HG02884 (cell line): ENCODE results near the gene ERAP2.
"Not testable (repeated sequence)": the region's sequence is repeated elsewhere in the genome, so short reads cannot be mapped to it uniquely, and the experiment has no call there.

Experiments
- ATAC-seq: cut with Tn5 transposase; IDR thresholded peaks from one replicate; pipeline ENCODE4 v1.9.1; 2021; ENCODE audit warnings: mild to moderate bottlenecking, moderate library complexity; ENCODE audit not compliant: unreplicated experiment

Gene ERAP2

DNA sequence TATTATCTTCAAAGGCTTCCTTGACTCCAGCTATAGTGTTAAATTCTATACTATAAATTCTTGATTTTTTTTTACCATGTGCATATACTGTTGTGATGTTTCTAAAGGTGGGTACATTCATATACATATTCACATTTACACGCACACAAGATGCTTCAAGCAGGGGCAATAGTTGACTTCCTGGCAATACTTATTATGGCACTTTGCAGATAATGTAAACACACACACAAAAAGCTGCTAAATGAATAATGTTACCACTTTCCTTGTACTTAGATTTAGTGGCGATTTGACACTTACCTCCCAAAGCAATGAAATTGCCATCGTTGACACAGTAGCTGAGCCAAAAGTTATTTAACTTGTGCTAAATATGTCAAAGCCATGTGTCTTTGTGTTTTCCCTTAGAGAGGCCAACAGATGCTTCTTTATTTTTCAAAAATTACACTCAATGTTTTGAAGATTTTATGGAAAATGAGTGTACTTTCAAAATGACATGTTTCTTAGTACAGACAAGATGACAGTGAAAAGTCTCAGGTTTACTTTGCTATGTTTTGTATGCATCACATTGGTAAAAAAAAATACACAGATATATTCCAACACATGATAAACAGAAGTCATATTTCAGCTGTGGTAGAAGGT lies 12.2 kb upstream of the ERAP2 start:
- no peak for ATAC-seq

DNA sequence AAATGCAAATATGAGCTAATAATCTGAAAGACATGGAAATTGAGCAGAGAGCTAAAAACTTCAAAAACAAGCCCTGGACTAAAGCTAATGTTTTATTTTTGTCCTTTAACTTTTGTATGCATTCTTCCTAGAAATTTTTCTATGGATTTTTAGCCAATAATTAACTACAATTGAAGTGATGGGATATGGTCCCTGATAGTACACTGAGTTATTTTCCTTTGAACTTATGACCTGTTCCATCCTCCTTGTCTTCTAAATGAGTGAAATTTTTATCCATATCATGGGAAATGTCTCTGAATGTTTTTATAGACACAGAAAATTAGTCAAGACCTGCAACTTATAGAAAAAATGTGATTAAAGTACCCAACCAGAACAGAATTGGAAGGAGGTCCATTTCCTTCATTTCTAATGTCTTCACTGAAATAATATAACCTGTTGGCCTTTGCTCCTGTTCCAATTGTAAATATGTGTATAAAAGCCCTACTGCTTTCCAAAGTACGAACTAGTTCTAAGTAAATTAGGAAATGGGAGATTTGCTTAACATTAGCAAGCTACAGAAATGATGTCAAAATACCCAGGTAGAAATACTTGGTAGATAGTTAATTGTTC lies 11.3 kb upstream of the ERAP2 start:
- ATAC-seq, result no peak

DNA sequence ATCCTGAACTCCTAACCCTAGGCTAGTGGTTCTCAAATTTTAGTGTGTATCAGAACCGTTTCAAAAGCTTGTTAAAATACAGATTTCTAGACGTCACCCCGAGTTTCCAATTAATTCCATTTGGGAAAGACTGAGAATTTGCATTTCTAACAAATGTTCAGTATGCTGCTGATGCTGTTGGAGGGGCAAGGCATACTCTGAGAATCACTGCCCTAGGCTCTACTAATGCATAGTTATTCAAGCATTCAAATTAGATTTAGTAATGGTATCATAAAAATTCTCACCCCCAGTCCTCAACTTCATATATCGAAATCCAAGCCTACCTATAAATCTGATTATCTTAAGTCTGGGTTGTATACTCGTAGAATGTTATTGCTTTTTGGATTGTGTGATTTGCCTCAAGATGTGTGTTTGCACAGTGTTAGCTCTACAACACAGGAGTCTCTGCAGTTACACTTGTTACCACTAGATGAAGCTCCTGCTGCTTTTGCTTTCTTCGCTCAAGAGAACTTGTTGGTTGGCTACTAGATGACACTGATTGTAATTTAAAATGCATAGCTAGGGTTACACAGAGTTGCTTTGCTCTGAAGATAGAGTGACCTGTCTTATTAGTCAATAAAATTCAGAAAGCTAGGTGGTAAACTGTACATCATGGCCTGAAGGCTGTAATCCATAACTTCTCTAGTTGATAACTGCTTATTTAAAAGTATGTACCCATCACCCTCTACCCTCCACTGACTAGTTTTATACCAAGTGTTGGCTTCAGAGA lies 7.5 kb upstream of the ERAP2 start:
- ATAC-seq, result peak; percentile 78

DNA sequence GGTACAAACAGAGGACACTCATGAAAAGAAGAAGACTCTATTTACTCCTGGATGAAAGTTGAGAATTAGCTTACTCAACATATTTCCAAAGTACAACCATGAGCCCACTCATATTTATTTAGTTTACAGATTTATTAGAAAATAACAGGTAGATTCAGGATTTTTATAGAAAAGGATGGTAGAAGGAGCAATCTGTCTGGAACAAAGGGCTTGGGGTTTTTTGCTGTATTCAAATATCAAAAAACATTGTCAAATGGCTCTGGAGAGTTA lies 7.0 kb upstream of the ERAP2 start:
- ATAC-seq, result no peak

DNA sequence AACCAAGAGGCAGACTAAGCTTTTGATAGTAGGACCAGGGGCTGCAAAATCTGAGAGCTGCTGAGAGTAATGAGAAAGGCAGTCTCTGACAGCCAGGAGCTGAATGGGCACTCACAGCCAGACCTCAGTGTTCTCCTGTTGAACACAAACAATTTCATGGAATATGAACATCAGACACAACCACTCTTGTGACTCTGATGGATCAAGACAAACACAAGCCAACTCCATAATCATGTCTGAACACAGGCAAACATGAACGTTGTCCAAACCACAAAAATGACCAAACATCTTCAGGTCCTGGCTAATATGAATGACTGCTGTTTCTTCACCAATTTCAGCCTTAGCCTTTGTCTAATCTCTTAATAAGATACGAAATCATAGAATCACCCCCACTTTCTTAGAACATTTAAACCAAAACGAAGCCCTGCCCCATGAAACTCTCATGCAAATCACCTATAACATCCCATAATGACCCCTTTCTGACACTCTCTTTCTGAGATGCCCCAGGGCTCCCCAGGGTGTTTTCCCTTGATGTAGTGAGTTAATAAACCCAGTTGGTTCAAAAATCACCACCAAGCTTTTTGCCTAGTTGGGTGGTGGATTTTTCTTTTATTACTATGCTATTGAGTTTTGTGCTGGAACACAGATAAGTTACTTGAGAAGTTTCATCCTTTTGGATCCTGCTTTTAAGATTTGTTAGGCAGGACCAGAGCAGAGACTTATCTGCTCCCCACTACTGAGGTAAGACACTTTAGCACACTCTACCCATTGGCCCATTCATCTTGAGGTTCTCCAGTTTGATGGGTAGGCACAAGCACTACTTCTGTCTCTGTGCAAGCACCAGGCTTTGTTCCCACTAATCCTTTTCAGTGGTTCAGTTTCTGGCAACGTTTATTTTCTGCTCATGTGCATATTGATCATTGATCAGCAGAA lies 5.9 kb upstream of the ERAP2 start:
- ATAC-seq, result peak; percentile 71

DNA sequence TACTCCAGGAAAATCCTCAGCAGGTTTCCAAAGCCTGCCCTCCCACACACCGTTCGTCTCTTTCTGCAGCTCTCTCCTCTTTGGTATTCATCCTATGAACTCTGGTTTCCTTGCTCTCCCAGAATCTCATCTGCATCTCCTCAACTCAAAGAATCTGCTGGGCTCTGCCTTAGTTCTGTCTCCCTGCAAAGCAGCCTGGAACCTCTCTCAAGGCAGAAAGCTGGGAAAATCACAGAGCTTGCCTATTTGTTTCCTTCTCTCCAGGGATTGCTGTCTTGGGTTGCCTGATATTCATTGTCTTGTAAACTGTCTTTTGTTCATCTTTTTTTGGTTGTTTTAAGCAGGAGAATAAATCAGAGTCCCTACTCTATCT lies 5.3 kb upstream of the ERAP2 start:
- ATAC-seq, result no peak

DNA sequence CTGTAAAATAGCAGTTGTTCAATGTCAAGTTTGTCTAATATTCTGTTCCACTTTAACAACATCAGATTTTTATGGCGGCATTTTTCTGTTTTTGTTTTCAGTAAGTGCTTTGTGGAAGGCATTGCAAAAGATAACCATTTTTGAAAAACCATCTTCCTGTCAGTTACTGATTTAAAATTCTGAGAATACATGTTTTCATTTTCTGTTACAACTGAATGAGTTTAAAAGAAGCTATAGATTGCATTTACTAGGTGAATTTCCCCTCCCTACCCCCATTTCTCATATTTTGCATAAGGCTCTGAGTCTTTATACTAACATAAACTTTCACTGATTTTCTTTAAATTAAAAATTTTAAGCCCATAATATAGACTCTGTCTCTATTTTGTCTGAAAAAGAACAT lies 4.6 kb upstream of the ERAP2 start:
- ATAC-seq, result no peak

DNA sequence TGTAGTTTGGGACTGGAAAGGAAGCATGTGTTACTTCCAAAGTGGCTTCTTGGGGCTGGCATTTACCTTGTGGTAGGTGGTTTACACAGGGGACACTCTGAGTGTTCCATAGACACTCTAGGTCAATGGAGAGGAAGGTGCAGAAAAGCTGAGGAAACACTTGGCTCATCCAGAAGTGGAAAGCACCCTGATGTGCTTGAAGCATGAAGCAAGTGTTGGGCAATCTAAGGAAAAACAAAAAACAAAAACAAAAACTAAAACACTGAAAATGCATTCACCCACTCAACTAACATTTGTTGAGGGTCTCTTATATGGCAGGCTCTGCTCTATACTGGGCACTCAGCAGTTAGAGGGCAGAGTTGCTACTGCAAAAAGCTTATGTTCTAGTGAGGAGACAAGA lies 2.9 kb upstream of the ERAP2 start:
- ATAC-seq, result no peak

DNA sequence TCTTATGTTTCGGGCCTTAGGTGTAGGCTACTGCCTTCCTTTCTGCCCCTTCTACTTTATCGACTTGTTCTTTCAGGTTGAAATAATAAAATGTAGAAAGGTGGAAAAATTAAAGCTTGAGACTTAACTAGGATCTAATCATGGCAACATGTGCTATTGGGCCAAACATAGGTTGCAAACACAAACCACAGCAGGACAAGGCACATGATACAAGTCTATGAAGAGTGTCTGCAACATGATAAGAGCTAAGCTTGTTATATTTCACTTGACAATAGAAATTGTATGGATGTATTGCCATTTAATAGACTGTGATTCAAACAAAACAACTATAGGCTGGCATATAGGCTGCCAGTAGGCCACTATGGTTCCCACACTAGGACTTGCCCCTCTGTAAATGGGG lies 1.7 kb upstream of the ERAP2 start:
- no peak for ATAC-seq

DNA sequence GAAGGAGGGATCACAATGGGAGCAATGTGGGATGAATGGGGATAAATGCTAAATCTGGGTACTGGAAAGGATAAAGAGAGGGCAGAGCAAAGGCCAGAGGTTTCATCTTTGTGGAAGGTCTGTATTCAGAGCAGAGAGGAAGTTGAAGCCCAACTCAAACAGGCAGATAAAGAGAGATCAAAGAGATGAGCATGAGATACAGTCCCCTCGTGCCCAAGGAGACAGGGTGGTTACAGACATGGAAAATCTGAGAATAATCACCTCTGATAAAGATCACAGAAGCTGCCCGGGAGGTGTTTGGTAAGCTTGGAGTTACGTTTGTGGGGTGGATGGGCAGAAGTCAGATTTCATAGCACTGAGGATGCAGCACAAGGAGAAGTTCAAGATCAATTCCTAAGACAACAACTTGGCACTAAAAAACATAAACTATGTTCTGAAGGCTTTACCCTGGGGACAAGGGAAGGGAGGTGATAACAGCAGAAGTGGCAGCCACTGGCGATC lies 459 bp upstream of the ERAP2 start:
- ATAC-seq, result peak; percentile 4

DNA sequence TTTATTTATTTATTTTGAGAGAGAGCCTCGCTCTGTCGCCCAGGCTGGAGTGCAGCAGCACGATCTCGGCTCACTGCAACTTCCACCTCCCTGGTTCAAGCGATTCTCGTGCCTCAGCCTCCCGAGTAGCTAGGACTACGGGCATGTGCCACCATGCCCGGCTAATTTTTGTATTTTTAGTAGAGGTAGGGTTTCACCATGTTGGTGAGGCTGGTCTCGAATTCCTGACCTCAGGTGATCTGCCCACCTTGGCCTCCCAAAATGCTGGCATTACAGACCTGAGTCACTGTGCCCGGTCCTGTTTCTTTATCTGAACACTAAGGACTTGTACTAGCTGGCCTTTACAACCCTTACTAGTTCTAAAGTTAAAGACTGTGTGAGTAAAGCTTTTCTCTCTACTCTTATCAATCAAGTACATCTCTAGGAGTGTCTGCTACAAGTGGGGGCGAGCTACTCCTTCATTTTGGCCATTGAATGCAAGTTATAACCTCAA lies 723 bp downstream of the ERAP2 start:
- not testable (repeated sequence) for ATAC-seq

DNA sequence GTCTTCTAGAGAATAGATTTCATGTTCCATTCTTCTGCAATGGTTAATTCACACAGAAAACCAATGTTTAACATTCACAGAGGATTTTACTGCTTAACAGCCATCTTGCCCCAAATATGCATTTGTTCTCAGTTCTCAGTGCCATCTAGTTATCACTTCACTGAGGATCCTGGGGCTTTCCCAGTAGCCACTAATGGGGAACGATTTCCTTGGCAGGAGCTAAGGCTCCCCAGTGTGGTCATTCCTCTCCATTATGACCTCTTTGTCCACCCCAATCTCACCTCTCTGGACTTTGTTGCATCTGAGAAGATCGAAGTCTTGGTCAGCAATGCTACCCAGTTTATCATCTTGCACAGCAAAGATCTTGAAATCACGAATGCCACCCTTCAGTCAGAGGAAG lies 3.4 kb downstream of the ERAP2 start:
- no peak for ATAC-seq

DNA sequence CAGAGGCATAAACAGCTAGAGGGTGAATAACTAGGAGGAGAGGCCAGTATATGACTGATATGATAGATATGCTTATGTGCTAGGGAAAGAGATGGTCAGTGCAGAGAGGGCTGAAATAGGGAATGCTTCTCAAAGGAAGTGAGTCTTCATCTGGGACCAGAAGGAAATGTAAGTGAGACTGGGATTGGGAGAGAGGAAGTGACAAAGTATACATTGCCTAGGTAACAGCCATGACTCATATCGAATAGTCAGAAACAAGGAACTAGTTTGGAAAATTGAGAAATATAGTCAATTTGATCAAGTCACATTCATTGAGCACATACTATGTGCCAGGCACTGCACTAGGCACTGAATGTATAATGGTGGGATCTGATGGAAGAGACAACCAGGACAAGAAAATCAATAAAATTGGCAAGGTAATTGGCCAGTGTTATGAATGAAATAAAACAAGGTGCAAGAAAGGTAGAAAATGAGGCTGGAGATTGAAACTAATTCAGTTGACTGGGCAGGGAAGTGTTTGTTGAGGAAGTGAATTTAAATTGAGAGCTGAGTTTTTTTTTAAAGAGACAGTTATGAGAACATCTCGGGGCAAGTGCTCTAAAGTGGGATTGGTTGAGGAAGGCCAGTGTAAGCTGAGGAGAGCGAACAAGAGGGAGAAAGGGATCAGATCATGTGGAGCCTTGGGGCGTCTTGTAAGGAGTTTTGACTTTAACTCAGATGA lies 4.3 kb downstream of the ERAP2 start:
- no peak for ATAC-seq

DNA sequence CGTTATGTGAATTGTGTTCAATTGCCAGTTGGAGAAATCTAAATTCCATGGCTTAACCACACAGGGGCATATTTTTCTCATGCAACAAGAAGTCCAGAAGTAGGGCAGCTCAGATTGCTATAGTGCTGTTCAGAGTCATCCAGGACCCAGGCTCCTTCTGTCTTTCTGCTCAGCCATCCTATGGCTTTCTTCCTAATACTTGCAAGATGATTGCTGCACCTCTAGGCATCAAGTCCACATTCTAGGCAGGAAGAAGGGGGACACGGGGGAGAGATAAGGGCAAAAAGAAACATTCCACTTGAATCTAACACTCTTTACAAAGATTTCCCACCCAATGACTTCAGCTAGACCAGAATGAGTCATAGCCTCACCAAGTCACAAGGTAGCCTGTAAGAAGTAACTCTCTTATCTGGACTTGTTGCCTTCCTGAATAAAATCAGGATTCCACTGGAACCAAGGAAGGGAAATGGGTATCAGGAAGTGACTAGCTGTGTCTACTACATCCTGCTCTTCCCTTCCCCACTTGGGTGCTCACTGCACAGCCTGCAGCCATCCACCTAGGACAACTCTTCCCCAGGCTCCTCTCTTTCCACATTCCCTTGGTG lies 5.3 kb downstream of the ERAP2 start:
- no peak for ATAC-seq

DNA sequence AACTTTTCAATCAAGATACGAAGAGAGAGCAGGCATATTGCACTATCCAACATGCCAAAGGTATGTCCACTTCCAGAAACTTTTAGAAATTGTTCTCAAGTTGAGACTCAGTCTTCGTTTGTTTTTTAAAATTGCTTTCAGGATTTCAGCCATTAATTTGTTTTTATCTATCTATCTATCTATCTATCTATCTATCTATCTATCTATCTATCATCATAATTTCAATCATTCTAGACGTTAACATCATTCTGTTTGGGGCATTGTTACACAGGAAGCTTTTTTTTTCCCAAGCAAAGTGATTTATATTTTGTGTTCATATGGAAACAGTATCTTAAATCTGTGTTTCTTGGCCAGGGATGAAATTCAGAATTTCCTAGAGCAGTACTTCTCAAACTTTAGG lies 7.6 kb downstream of the ERAP2 start:
- no peak for ATAC-seq

DNA sequence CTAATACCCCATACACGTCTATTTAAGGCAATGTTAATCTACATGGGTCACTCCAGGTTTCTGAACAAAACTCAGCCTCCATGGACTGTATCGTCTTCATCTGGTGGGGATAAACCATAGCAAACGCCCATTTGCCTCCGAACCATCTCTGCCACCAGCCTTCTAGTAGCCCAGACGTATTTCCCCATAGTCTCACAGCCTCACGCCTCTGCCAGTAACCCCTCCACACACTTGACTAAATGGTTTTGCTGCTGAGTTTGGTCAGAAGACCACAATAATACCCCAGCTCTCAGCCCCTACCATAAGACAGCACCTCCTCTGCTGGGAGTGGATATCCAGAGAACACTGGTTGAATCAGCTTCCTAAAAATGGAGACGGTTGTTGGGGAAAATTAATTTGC lies 8.7 kb downstream of the ERAP2 start:
- no peak for ATAC-seq

DNA sequence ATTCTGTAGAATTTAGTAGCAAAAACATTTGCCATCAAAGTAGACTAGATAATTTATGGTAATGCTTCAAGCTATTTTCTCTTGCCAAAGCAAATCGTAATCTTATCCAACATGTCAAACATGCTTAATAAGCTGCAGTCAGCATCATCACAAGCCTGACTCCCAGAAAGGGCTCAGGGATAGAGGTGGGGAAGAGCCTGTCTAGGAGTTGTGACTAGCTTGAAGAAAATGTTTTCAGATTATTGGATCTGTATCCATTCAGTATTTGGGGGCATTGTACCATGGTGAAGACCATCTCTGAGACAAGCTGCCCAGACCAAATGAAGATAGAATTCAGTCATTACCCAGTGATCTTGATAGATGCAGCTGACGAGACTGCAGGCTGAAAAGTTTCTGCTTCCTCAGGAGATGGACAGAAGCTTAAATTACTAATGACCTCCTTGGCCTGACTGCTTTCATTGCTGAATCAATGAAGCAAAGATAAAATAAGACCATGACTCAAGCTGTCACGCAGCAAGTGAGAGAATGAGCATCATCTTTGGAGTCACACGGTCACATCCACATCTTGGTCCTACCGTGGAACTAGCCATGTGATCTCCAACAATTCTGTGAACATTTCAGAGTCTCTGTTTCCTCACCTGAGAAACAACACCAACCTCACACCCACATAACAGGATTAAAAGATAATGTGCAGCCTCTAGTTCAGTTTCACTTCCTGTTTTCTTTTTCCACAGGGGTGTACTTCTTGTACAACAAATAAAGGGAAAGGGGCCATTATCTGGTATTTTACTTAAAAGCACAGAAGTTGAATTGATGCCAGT lies 9.4 kb downstream of the ERAP2 start:
- peak; percentile 90 for ATAC-seq

DNA sequence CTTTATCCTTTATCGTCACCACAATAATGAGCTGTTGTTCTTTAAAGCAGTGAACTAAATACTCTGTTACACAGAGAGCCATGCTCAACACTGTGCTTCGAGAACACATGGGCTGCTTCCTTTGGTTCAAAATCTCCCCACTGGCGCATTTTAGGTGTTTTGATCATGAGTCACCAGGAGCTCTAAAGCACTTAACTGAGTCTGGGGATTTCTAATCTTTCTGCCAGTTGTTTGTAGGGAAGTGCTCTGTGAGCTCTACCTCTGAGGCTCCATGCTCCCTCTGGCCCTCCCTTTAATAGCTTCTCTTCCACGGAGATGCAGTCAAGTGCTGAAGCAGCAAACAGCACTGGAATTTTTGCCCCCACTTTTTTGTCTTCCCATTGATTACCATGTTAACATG lies 17.0 kb downstream of the ERAP2 start:
- ATAC-seq, result no peak

DNA sequence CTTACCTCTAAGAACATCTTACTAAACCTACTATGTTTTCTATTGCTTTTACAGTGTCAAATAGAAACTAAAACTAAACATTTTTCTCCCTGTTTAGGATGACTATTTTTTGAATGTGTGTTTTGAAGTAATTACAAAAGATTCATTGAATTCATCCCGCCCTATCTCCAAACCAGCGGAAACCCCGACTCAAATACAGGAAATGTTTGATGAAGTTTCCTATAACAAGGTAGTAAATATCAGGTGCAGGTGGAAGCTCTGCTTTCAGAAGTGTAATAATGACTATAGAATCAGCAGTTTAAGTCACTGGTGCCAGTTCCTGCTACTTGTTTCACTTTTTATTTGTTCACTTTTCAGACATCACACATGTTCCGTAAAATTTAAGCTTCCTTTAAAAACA lies 20.0 kb downstream of the ERAP2 start:
- ATAC-seq, result peak; percentile 62
